Gastroesophageal sphincter (tissue), 4 donors: ENCODE measurements around the gene HSBP1L1. TPM values are rescaled to one million over a fixed set of nuclear protein-coding genes. Genes with fewer than 3 reads are reported as not detected.

Source experiments
- ATAC-seq: fragments of 150-250 bp; one replicate; pipeline ENCODE4 v1.9.1; 2016; ENCODE audit warnings: mild to moderate bottlenecking, moderate library complexity
- H3K27ac ChIP-seq, 4 donors: fragments of 200-600 bp; sonication (generic) in 3 of 4; 1 replicate in 3 of 4; 2 replicates in 1 of 4; pipeline ENCODE4 v1.5.1; 2016 to 2019
- H3K27me3 ChIP-seq: fragments of 200-600 bp; sonication (generic); one replicate; pipeline ENCODE4 v1.5.1; 2019
- H3K36me3 ChIP-seq, 2 donors: fragments of 200-600 bp; sonication (generic); one replicate each; pipeline ENCODE4 v1.5.1; 2019; ENCODE audit warnings: control low read depth in 1 of 2
- H3K4me1 ChIP-seq, 3 donors: fragments of 200-600 bp; sonication (generic); 1 replicate in 2 of 3; 2 replicates in 1 of 3; pipeline ENCODE4 v1.5.1; 2016 to 2019; ENCODE audit warnings: control low read depth in 2 of 3
- H3K4me3 ChIP-seq, 2 donors: fragments of 200-600 bp; sonication (generic); one replicate each; pipeline ENCODE4 v1.5.1; 2019; ENCODE audit warnings: mild to moderate bottlenecking in 1 of 2, moderate library complexity in 1 of 2
- H3K9me3 ChIP-seq, 3 donors: fragments of 200-600 bp; sonication (generic); one replicate each; pipeline ENCODE4 v1.5.1; 2017 to 2019; ENCODE audit warnings: control low read depth in 2 of 3
- CTCF ChIP-seq, 4 experiments: fragments of 200-600 bp in 2 of 4; fragments of 450-650 bp in 2 of 4; sonication (generic) in 1 of 4; IDR thresholded peaks; one replicate each; pipeline ENCODE4 v1.5.1; 2017 to 2019; ENCODE audit warnings: antibody characterized with exemption in 4 of 4, mild to moderate bottlenecking in 2 of 4, moderate library complexity in 2 of 4
- EP300 ChIP-seq: sonication (generic); formaldehyde crosslinking; IDR thresholded peaks from one replicate; pipeline ENCODE4 v1.6.1; 2017; ENCODE audit warnings: antibody characterized with exemption, mild to moderate bottlenecking
- POLR2A ChIP-seq, 2 donors: fragments of 450-650 bp; IDR thresholded peaks; one replicate each; pipeline ENCODE4 v1.6.1; 2017; ENCODE audit warnings: antibody characterized with exemption in 2 of 2, mild to moderate bottlenecking in 2 of 2, moderate library complexity in 1 of 2
- POLR2AphosphoS5 ChIP-seq: sonication (generic); formaldehyde crosslinking; IDR thresholded peaks from one replicate; pipeline ENCODE4 v1.6.1; 2017; ENCODE audit warnings: antibody characterized with exemption
- WGBS, 2 donors: methylation state at CpG; one replicate each; pipeline ENCODE4 v1.1.5; 2018; ENCODE audit warnings: low coverage in 1 of 2; 5-methylcytosine and 5-hydroxymethylcytosine counted together
- total RNA-seq, 4 donors: library from RNA; depleted of rRNA; stranded (reverse); fragments of >200 nt; gene quantifications; one replicate each; pipeline ENCODE4 v1.1.0, GENCODE V29; 2016

Gene HSBP1L1
- total RNA-seq, 4 donors from 2014 or later: 3.2 to 23.8 (median 12.4) TPM

- H3K27ac ChIP-seq: no peak overlapping the region
- no peak for ATAC-seq
- 100% methylated on average over 3 of the region's 28 CpGs; no CpG with 5 or more reads in 1 of the 2 donors for WGBS, 2 donors
Observed at GRCh38 chr18:79917169-79917852, 47.1 kb upstream of the HSBP1L1 start.

GRCh38 chr18:79917853-79918614 lies 46.4 kb upstream of the HSBP1L1 start:
- Histone ChIP-seq H3K27ac (no peak overlapping the region), H3K4me3 (no peak overlapping the region), H3K4me1 (no peaks in the 10 kb centered on the region), H3K9me3 (no peaks in the 10 kb centered on the region), H3K36me3 (peaks cover 0 to 65% of the 10 kb centered on the region in 2 donors), H3K27me3 (no peaks in the 10 kb centered on the region)
- WGBS, 2 donors: 94 to 95% methylated on average over 5 to 8 of the region's 25 CpGs
- ATAC-seq: no peak
- no peak for TF ChIP-seq POLR2AphosphoS5
- no peak for TF ChIP-seq CTCF (IDR thresholded peaks at IDR 0.05)
- no peak for TF ChIP-seq EP300
- no peak for TF ChIP-seq POLR2A (IDR thresholded peaks at IDR 0.05)

More at GRCh38 chr18:79917169-79917852, 47.1 kb upstream of the HSBP1L1 start:
- Histone ChIP-seq H3K27me3 (no peaks in the 10 kb centered on the region), H3K9me3 (no peaks in the 10 kb centered on the region), H3K36me3 (peaks cover 0 to 72% of the 10 kb centered on the region in 2 donors), H3K4me3 (no peak overlapping the region), H3K4me1 (no peaks in the 10 kb centered on the region)
- TF ChIP-seq CTCF (IDR thresholded peaks at IDR 0.05): no peak
- TF ChIP-seq EP300: no peak
- TF ChIP-seq POLR2A (IDR thresholded peaks at IDR 0.05): no peak

GRCh38 chr18:79918615-79919011 lies 45.8 kb upstream of the HSBP1L1 start:
- Histone ChIP-seq H3K27me3 (no peaks in the 10 kb centered on the region), H3K27ac (no peak overlapping the region), H3K4me1 (peaks cover 0 to under 1% (median 0%) of the 10 kb centered on the region in 3 donors), H3K36me3 (peaks cover 0 to 59% of the 10 kb centered on the region in 2 donors), H3K9me3 (no peaks in the 10 kb centered on the region), H3K4me3 (no peak overlapping the region)
- TF ChIP-seq POLR2AphosphoS5: no peak
- TF ChIP-seq EP300: no peak
- TF ChIP-seq CTCF (IDR thresholded peaks at IDR 0.05): no peak
- no peak for TF ChIP-seq POLR2A (IDR thresholded peaks at IDR 0.05)
- ATAC-seq: no peak
- WGBS, 2 donors: 97% methylated on average over 18 of the region's 20 CpGs; no CpG with 5 or more reads in 1 of the 2 donors

- H3K4me1 ChIP-seq: peaks cover 0 to 5% (median 0%) of the 10 kb centered on the region in 3 donors
- no peak for TF ChIP-seq POLR2AphosphoS5
- TF ChIP-seq CTCF (IDR thresholded peaks at IDR 0.05): no peak
- TF ChIP-seq EP300: no peak
- no peak for TF ChIP-seq POLR2A (IDR thresholded peaks at IDR 0.05)
Observed at GRCh38 chr18:79919089-79919488, 45.4 kb upstream of the HSBP1L1 start.

More at GRCh38 chr18:79919089-79919488, 45.4 kb upstream of the HSBP1L1 start:
- no peak overlapping the region for H3K27ac ChIP-seq
- H3K4me3 ChIP-seq: no peak overlapping the region
- ATAC-seq: no peak
- H3K27me3 ChIP-seq: no peaks in the 10 kb centered on the region
- peaks cover 0 to 54% of the 10 kb centered on the region in 2 donors for H3K36me3 ChIP-seq
- 83% methylated on average over 3 of the region's 19 CpGs; no CpG with 5 or more reads in 1 of the 2 donors for WGBS, 2 donors
- H3K9me3 ChIP-seq: no peaks in the 10 kb centered on the region
